Glutamatergic neuron (in vitro differentiated cells): ENCODE data around the gene ZNF644. TPM values are rescaled to one million over a fixed set of nuclear protein-coding genes. Genes with fewer than 3 reads are reported as not detected.
A peak's percentile ranks its signal among the peaks of the same experiment; 100 is the strongest.

Source experiments
- DNase-seq: peaks from one replicate; pipeline ENCODE4 v3.0.0; 2022
- H3K27ac Mint-ChIP-seq: one replicate; pipeline ENCODE4 v1.8.0; 2020; ENCODE audit warnings: mild to moderate bottlenecking, mixed read lengths, inconsistent platforms; ENCODE audit not compliant: unreplicated experiment
- H3K27me3 Mint-ChIP-seq: one replicate; pipeline ENCODE4 v1.8.0; 2020; ENCODE audit warnings: mild to moderate bottlenecking, moderate library complexity, mixed read lengths, inconsistent platforms; ENCODE audit not compliant: unreplicated experiment
- H3K36me3 Mint-ChIP-seq: one replicate; pipeline ENCODE4 v1.8.0; 2020; ENCODE audit warnings: mild to moderate bottlenecking, mixed read lengths, inconsistent platforms; ENCODE audit not compliant: unreplicated experiment
- H3K4me1 Mint-ChIP-seq: one replicate; pipeline ENCODE4 v1.8.0; 2020; ENCODE audit warnings: mild to moderate bottlenecking, low read depth, mixed read lengths, inconsistent platforms; ENCODE audit not compliant: unreplicated experiment
- H3K4me3 Mint-ChIP-seq: one replicate; pipeline ENCODE4 v1.8.0; 2020; ENCODE audit warnings: mild to moderate bottlenecking, mixed read lengths, inconsistent platforms; ENCODE audit not compliant: unreplicated experiment
- H3K9me3 Mint-ChIP-seq: one replicate; pipeline ENCODE4 v1.8.0; 2020; ENCODE audit warnings: mild to moderate bottlenecking, moderate library complexity, mixed read lengths, inconsistent platforms; ENCODE audit not compliant: unreplicated experiment
- total RNA-seq: library from RNA; stranded (reverse); fragmentation: NEBNext Ultra II Directional; extraction: Animal tissue kit (Norgen Biotek cat#: 25700); gene quantifications from one replicate; pipeline ENCODE4 v1.2.1, GENCODE V29; 2021; ENCODE audit not compliant: unreplicated experiment
- TF ChIP-seq, protein P1 (sequence below): fragments of 200-600 bp; sonication (generic); IDR thresholded peaks from one replicate; pipeline ENCODE4 v1.5.0; 2021; ENCODE audit not compliant: partially characterized antibody, unreplicated experiment

The ZNF644 gene
- total RNA-seq, 1 donor from 2014 or later = 76.6 TPM

DNA sequence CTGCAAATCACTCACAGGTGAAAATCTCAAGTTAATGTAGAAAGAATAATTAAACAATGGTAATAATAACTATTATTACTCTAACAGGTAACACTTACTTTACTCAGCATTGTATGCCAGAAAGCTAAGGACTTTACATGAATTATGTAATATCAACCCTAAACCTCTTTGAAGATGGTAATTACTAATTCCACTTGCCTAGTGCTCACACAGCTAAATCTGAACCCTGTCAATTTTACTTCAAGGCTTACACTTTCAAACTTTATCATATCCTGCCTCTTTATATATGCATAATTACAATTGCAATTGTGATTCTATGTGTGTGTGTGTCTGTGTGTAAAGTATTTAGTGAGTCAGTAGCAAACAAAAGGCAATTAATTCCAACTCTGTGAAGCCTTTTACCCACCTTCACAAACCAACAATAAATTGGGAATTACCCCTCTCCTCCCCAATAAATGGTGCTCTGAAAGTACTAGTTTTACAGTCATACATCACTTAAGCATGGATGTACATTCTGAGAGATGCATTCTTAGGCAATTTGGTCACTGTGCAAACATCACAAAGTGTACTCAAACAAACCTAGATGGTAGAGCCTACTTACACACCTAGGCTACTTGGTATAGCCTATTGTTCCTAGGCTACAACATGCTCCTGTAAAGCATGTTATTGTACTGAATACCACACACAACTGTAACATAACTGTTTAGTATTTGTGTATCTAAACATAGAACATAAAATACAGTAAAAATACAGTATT, 5.9 kb downstream of the ZNF644 start:
- H3K27ac Mint-ChIP-seq = no peak overlapping the region
- H3K4me3 Mint-ChIP-seq = no peak overlapping the region
- no peaks in the 10 kb centered on the region for H3K36me3 Mint-ChIP-seq
- peaks cover 9% of the 10 kb centered on the region for H3K4me1 Mint-ChIP-seq
- H3K27me3 Mint-ChIP-seq = peaks cover 6% of the 10 kb centered on the region
- no peaks in the 10 kb centered on the region for H3K9me3 Mint-ChIP-seq
- no peak for DNase-seq
- TF ChIP-seq, protein P1, sequence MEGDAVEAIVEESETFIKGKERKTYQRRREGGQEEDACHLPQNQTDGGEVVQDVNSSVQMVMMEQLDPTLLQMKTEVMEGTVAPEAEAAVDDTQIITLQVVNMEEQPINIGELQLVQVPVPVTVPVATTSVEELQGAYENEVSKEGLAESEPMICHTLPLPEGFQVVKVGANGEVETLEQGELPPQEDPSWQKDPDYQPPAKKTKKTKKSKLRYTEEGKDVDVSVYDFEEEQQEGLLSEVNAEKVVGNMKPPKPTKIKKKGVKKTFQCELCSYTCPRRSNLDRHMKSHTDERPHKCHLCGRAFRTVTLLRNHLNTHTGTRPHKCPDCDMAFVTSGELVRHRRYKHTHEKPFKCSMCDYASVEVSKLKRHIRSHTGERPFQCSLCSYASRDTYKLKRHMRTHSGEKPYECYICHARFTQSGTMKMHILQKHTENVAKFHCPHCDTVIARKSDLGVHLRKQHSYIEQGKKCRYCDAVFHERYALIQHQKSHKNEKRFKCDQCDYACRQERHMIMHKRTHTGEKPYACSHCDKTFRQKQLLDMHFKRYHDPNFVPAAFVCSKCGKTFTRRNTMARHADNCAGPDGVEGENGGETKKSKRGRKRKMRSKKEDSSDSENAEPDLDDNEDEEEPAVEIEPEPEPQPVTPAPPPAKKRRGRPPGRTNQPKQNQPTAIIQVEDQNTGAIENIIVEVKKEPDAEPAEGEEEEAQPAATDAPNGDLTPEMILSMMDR = no peak

DNA sequence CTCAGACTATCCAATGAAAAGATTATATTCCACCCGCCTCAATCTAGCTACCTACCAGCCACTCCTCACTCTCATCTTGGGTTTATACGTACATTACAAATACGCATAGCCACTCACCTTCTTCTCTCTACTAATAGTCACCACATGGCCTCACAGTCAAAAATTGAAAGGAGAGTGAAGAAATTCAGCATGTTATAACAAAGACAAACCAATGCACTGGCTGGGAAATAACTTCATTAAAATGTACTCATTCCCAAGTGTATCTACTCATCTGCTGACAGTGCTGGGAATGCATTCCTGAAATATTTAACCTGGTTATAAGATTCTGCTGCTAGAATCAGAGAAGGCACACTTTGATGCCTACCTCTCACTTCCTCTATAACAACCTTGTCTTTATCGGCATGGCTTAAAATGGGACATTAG, 6.5 kb downstream of the ZNF644 start:
- DNase-seq = no peak
- Mint-ChIP-seq H3K9me3 (no peaks in the 10 kb centered on the region), H3K36me3 (no peaks in the 10 kb centered on the region), H3K27me3 (peaks cover 1% of the 10 kb centered on the region), H3K27ac (no peak overlapping the region), H3K4me3 (no peak overlapping the region), H3K4me1 (peaks cover 5% of the 10 kb centered on the region)
- TF ChIP-seq, protein P1 = no peak

DNA sequence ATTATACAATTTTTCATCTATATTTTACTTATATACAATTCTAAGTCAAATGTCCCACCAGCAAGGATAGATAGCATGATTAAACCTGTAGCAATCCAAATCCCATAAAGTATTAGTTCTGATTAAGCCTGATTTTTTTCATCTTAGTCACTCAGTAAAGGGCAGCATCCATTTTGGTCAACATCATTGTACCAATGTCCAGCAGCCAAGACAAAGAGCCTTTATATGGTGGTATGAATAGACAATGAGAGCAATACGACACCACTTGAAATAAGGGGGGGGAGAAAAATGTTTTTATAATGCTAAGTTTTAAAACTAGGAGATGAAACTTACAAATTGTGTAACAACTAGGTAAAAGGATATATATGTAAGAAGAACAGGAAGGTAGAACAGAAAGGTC, 7.4 kb downstream of the ZNF644 start:
- no peaks in the 10 kb centered on the region for H3K9me3 Mint-ChIP-seq
- DNase-seq = no peak
- peaks cover 1% of the 10 kb centered on the region for H3K27me3 Mint-ChIP-seq
- TF ChIP-seq, protein P1 = no peak
- peak overlapping the region; percentile 14 for H3K27ac Mint-ChIP-seq
- H3K4me3 Mint-ChIP-seq = no peak overlapping the region
- no peaks in the 10 kb centered on the region for H3K36me3 Mint-ChIP-seq
- H3K4me1 Mint-ChIP-seq = peaks cover 5% of the 10 kb centered on the region

DNA sequence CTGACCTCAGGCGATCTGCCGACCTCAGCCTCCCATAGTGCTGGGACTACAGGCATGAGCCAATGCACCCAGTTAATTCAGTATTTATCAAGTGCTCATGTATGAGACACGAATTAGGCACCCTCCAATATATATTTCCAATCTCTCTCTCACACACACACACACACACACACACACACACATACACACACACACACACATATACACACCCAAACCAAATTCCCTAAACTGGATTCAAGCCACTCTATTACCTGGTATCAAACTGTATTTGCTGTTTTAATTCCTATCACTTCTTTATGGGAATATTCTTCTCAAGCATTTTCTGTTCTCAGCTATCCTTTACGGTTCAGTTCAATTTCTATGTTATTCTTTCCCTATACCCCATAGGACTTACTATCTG, 8.5 kb downstream of the ZNF644 start:
- no peak for DNase-seq
- TF ChIP-seq, protein P1 = no peak
- Mint-ChIP-seq H3K27me3 (no peaks in the 10 kb centered on the region), H3K9me3 (no peaks in the 10 kb centered on the region), H3K36me3 (no peaks in the 10 kb centered on the region), H3K4me3 (no peak overlapping the region), H3K27ac (no peak overlapping the region), H3K4me1 (peaks cover 5% of the 10 kb centered on the region)

DNA sequence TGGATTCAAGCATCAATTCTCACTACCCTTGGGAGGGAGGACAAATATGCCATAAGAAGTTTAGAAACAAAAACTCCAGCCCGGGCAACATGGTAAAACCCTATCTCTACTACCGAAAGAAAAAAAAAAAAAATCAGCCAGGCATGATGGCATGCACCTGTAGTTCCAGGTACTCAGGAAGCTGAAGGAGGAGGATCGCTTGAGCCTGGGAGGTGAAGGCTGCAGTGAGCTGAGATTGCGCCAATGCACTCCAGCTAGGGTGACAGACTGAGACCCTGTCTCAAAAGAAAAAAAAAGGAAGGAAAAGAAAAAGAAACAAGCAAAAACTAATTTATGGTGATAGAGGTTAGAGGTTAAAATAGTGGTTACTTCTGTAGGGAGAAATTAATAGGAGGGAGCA, 9.6 kb downstream of the ZNF644 start:
- no peak overlapping the region for H3K27ac Mint-ChIP-seq
- peaks cover 5% of the 10 kb centered on the region for H3K4me1 Mint-ChIP-seq
- H3K36me3 Mint-ChIP-seq = no peaks in the 10 kb centered on the region
- TF ChIP-seq, protein P1 = no peak
- H3K27me3 Mint-ChIP-seq = no peaks in the 10 kb centered on the region
- H3K9me3 Mint-ChIP-seq = no peaks in the 10 kb centered on the region
- DNase-seq = no peak
- no peak overlapping the region for H3K4me3 Mint-ChIP-seq
